HepG2 (cell line): Measurements from ENCODE around the gene FOSB. TPM values are rescaled to one million over a fixed set of nuclear protein-coding genes. Genes with fewer than 3 reads are reported as not detected.

Experiments
- ATF6 ChIP-seq: sonication (generic); formaldehyde crosslinking; conservative IDR thresholded peaks from 2 replicates; pipeline ENCODE4 v1.4.0; 2020; ENCODE audit warnings: missing genetic modification reagents
- DNMT3B ChIP-seq: conservative IDR thresholded peaks from 2 replicates; pipeline ENCODE4 v1.6.1; 2016; ENCODE audit warnings: missing biosample characterization, control low read depth
- HCFC1 ChIP-seq: fragments of 150-350 bp; IDR thresholded peaks from 2 replicates; pipeline ENCODE4 v1.6.1; 2014; ENCODE audit warnings: low read depth, low read length
- HNRNPUL1 ChIP-seq: fragments of 200-400 bp; formaldehyde crosslinking; IDR thresholded peaks from 2 replicates; pipeline ENCODE4 v1.6.1; 2017; ENCODE audit warnings: low read depth, mild to moderate bottlenecking, low read length, moderate library complexity
- MEF2D ChIP-seq: sonication (generic); formaldehyde crosslinking; IDR thresholded peaks from 2 replicates; pipeline ENCODE4 v1.5.1; 2020; ENCODE audit warnings: mild to moderate bottlenecking, missing genetic modification reagents
- NRL ChIP-seq: sonication (generic); formaldehyde crosslinking; IDR thresholded peaks from 2 replicates; pipeline ENCODE4 v1.5.0; 2020; ENCODE audit warnings: missing genetic modification reagents, mild to moderate bottlenecking, moderate library complexity, borderline replicate concordance
- PRPF4 ChIP-seq: fragments of 200-400 bp; formaldehyde crosslinking; IDR thresholded peaks from 2 replicates; pipeline ENCODE4 v1.6.1; 2016; ENCODE audit warnings: low read length, low read depth; ENCODE audit not compliant: poor library complexity, severe bottlenecking
- RBFOX2 ChIP-seq: fragments of 200-400 bp; formaldehyde crosslinking; IDR thresholded peaks from 2 replicates; pipeline ENCODE4 v1.6.1; 2017; ENCODE audit warnings: low read depth, mild to moderate bottlenecking, low read length
- REPIN1 ChIP-seq: sonication (generic); formaldehyde crosslinking; IDR thresholded peaks from 2 replicates; pipeline ENCODE4 v1.8.0; 2022; ENCODE audit warnings: missing genetic modification reagents, low read depth, mild to moderate bottlenecking, borderline replicate concordance
- SETDB1 ChIP-seq: sonication (generic); formaldehyde crosslinking; IDR thresholded peaks from 2 replicates; pipeline ENCODE4 v1.5.1; 2020; ENCODE audit warnings: missing genetic modification reagents, mild to moderate bottlenecking, borderline replicate concordance
- SIX1 ChIP-seq: sonication (generic); formaldehyde crosslinking; IDR thresholded peaks from 2 replicates; pipeline ENCODE4 v1.4.0; 2020; ENCODE audit warnings: missing genetic modification reagents, borderline replicate concordance
- SNAPC5 ChIP-seq: sonication (generic); formaldehyde crosslinking; IDR thresholded peaks from 2 replicates; pipeline ENCODE4 v1.8.1; 2023; ENCODE audit warnings: mild to moderate bottlenecking, missing genetic modification reagents, borderline replicate concordance
- YY1 ChIP-seq: IDR thresholded peaks from 2 replicates; pipeline ENCODE4 v1.6.1; 2011; ENCODE audit warnings: low read length, low read depth, moderate library complexity, mild to moderate bottlenecking; ENCODE audit not compliant: insufficient read depth, insufficient replicate concordance
- ZBTB46 ChIP-seq: sonication (generic); formaldehyde crosslinking; IDR thresholded peaks from 2 replicates; pipeline ENCODE4 v1.4.0; 2020; ENCODE audit warnings: mild to moderate bottlenecking, missing genetic modification reagents, borderline replicate concordance
- ZNF232 ChIP-seq: sonication (generic); formaldehyde crosslinking; IDR thresholded peaks from 2 replicates; pipeline ENCODE4 v1.4.0; 2020; ENCODE audit warnings: missing genetic modification reagents, borderline replicate concordance
- ZNF296 ChIP-seq: sonication (generic); formaldehyde crosslinking; conservative IDR thresholded peaks from 2 replicates; pipeline ENCODE4 v1.5.0; 2020; ENCODE audit warnings: mild to moderate bottlenecking, missing genetic modification reagents
- ZNF607 ChIP-seq: sonication (generic); formaldehyde crosslinking; IDR thresholded peaks from 2 replicates; pipeline ENCODE4 v1.5.1; 2020; ENCODE audit warnings: missing genetic modification reagents, mild to moderate bottlenecking, borderline replicate concordance
- ZNF780A ChIP-seq: sonication (generic); formaldehyde crosslinking; IDR thresholded peaks from 2 replicates; pipeline ENCODE4 v1.8.0; 2022; ENCODE audit warnings: mild to moderate bottlenecking, missing genetic modification reagents, moderate library complexity
- polyA plus RNA-seq, 8 experiments: library from polyadenylated mRNA; depleted of rRNA in 3 of 8; stranded (reverse) in 7 of 8; unstranded in 1 of 8; fragments of >200 nt; fragmentation: Illumina TruSeq in 4 of 8; extraction: Trizol in 4 of 8; gene quantifications; 2 replicates each; pipeline versions ENCODE4 v1.2.1 to v1.2.3, GENCODE V29; 2011 to 2016; ENCODE audit warnings: low read depth in 4 of 8, missing spikeins in 1 of 8, mixed read lengths in 1 of 8; ENCODE audit not compliant: insufficient read depth in 1 of 8
- total RNA-seq, 5 experiments: library from RNA; depleted of rRNA; stranded (reverse); fragments of >200 nt; fragmentation: Illumina TruSeq; extraction: Trizol; gene quantifications; 2 replicates each; pipeline ENCODE4 v1.2.3, GENCODE V29; 2016; ENCODE audit warnings: low read depth in 1 of 5
- TF ChIP-seq, protein P1 (sequence below): sonication (generic); formaldehyde crosslinking; IDR thresholded peaks from 2 replicates; pipeline ENCODE4 v1.8.1; 2022; ENCODE audit warnings: low read depth, mild to moderate bottlenecking, missing genetic modification reagents
- TF ChIP-seq, protein P2 (sequence below): sonication (generic); IDR thresholded peaks from 2 replicates; pipeline ENCODE4 v1.6.1; 2016; ENCODE audit warnings: low read depth, borderline replicate concordance

Gene FOSB
- total and polyA plus RNA-seq, 2 of the 13 experiments (the other 11 are each of a cell fraction or from before 2014, with no cell fraction given) = 2.8 to 6.0 TPM

DNA sequence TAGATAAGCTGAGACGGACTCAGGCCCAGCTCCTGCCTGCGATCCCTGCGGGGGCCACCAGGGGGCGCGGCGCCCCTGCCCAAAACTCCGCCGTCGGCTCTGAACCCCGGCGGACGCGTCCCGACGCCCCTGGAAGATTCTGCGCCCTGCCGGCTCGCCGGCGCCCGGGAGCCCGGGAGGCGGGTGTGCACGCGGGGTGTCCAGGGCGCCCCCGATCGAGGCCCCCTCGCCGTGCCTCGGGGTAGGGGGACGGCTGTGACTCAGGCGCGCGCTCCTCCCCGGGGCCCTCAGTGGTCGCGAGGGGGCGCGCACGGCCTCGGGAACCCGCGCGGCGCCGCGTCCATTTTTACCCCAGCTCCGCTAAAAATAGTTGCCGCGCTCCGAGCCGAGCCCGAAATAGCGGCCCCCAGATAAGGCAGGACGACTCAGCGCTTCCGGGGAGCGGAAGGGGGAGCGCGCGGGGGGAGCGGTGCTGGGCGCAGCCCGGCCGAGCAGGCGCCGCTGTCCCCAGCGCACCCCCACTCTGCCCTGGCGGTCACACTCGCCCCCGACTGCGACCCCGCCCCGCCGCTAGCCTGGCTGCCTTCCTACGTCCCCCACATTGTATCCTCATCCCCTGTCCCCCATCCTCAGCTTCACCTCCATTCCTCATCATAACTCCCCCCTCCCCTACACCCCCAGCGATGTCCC, 28.1 kb upstream of the FOSB start (continued):
- TF ChIP-seq SETDB1 (no peak), MEF2D (CRISPR knock-in tag) (peak; percentile 53; the same call in 1 of the 2 replicates), NRL (CRISPR knock-in tag) (no peak), HCFC1 (no peak), SNAPC5 (CRISPR knock-in tag) (0 out of 2 replicates have a peak, but pooled peaks have one; percentile 44), RBFOX2 (peak; percentile 43; the same call in 1 of the 2 replicates), ZNF232 (CRISPR knock-in tag) (no peak), YY1 (peak; percentile 87), ZBTB46 (no peak), DNMT3B (CRISPR knock-in tag) (no peak), PRPF4 (no peak), ZNF780A (CRISPR knock-in tag) (no peak), ZNF607 (CRISPR knock-in tag) (0 out of 2 replicates have a peak, but pooled peaks have one; percentile 22), ATF6 (CRISPR knock-in tag) (no peak), REPIN1 (CRISPR knock-in tag) (no peak), ZNF296 (CRISPR knock-in tag) (no peak), SIX1 (CRISPR knock-in tag) (no peak), HNRNPUL1 (no peak)
- TF ChIP-seq, protein P1, sequence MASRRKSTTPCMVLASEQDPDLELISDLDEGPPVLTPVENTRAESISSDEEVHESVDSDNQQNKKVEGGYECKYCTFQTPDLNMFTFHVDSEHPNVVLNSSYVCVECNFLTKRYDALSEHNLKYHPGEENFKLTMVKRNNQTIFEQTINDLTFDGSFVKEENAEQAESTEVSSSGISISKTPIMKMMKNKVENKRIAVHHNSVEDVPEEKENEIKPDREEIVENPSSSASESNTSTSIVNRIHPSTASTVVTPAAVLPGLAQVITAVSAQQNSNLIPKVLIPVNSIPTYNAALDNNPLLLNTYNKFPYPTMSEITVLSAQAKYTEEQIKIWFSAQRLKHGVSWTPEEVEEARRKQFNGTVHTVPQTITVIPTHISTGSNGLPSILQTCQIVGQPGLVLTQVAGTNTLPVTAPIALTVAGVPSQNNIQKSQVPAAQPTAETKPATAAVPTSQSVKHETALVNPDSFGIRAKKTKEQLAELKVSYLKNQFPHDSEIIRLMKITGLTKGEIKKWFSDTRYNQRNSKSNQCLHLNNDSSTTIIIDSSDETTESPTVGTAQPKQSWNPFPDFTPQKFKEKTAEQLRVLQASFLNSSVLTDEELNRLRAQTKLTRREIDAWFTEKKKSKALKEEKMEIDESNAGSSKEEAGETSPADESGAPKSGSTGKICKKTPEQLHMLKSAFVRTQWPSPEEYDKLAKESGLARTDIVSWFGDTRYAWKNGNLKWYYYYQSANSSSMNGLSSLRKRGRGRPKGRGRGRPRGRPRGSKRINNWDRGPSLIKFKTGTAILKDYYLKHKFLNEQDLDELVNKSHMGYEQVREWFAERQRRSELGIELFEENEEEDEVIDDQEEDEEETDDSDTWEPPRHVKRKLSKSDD (CRISPR knock-in tag) = 0 out of 2 replicates have a peak, but pooled peaks have one; percentile 45
- TF ChIP-seq, protein P2, sequence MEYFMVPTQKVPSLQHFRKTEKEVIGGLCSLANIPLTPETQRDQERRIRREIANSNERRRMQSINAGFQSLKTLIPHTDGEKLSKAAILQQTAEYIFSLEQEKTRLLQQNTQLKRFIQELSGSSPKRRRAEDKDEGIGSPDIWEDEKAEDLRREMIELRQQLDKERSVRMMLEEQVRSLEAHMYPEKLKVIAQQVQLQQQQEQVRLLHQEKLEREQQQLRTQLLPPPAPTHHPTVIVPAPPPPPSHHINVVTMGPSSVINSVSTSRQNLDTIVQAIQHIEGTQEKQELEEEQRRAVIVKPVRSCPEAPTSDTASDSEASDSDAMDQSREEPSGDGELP = no peak
